Neural cell (in vitro differentiated cells): ENCODE measurements around the gene DBH.

ENCODE experiments used
- CTCF ChIP-seq: fragments of 450-650 bp; IDR thresholded peaks from 2 replicates; pipeline ENCODE4 v1.5.1; 2014; ENCODE audit warnings: antibody characterized with exemption, mild to moderate bottlenecking, moderate library complexity; ENCODE audit not compliant: poor library complexity, severe bottlenecking
- EP300 ChIP-seq: fragments of 450-650 bp; conservative IDR thresholded peaks from 2 replicates; pipeline ENCODE4 v1.6.1; 2014; ENCODE audit warnings: antibody characterized with exemption, mild to moderate bottlenecking, moderate library complexity; ENCODE audit not compliant: poor library complexity, severe bottlenecking
- EZH2 ChIP-seq: fragments of 200-600, 300-800 bp; shearing (Covaris generic), sonication (generic); IDR thresholded peaks from 2 replicates; pipeline ENCODE4 v1.6.1; 2014; ENCODE audit warnings: antibody characterized with exemption, low read length, borderline replicate concordance, mild to moderate bottlenecking; ENCODE audit not compliant: insufficient read depth, poor library complexity, severe bottlenecking
- MXI1 ChIP-seq: fragments of 450-650 bp; conservative IDR thresholded peaks from 2 replicates; pipeline ENCODE4 v1.6.1; 2014; ENCODE audit warnings: antibody characterized with exemption, mild to moderate bottlenecking; ENCODE audit not compliant: poor library complexity, severe bottlenecking
- POLR2AphosphoS5 ChIP-seq: IDR thresholded peaks from 2 replicates; pipeline ENCODE4 v1.6.1; 2012
- RAD21 ChIP-seq: fragments of 450-650 bp; conservative IDR thresholded peaks from 2 replicates; pipeline ENCODE4 v1.6.1; 2014; ENCODE audit warnings: antibody characterized with exemption, mild to moderate bottlenecking, moderate library complexity
- TF ChIP-seq, protein P1 (sequence below): IDR thresholded peaks from 2 replicates; pipeline ENCODE4 v1.6.1; 2012; ENCODE audit warnings: borderline replicate concordance

DNA sequence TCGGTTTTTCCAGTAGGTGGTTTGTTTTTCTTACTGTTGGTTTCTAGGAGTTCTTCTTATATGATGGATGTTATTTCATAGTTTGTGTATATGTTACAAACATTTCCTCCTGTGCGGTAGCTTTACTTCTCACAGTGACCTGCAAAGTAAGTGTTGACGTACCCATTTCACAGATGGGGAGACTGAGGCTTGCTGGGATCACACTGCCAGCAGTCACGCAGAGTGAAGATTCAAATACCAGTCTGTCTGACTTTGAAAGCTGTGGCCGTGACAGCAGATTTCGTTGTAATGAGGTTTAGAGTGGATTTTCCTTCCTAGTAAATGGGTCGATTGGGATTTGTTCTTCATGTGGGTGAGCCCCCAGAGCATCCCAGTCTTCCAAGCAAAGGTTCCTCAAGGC, 13.0 kb downstream of the DBH start:
- TF ChIP-seq CTCF (no peak), EP300 (no peak), EZH2 (no peak), POLR2AphosphoS5 (no peak), MXI1 (no peak), RAD21 (no peak)
- TF ChIP-seq, protein P1, sequence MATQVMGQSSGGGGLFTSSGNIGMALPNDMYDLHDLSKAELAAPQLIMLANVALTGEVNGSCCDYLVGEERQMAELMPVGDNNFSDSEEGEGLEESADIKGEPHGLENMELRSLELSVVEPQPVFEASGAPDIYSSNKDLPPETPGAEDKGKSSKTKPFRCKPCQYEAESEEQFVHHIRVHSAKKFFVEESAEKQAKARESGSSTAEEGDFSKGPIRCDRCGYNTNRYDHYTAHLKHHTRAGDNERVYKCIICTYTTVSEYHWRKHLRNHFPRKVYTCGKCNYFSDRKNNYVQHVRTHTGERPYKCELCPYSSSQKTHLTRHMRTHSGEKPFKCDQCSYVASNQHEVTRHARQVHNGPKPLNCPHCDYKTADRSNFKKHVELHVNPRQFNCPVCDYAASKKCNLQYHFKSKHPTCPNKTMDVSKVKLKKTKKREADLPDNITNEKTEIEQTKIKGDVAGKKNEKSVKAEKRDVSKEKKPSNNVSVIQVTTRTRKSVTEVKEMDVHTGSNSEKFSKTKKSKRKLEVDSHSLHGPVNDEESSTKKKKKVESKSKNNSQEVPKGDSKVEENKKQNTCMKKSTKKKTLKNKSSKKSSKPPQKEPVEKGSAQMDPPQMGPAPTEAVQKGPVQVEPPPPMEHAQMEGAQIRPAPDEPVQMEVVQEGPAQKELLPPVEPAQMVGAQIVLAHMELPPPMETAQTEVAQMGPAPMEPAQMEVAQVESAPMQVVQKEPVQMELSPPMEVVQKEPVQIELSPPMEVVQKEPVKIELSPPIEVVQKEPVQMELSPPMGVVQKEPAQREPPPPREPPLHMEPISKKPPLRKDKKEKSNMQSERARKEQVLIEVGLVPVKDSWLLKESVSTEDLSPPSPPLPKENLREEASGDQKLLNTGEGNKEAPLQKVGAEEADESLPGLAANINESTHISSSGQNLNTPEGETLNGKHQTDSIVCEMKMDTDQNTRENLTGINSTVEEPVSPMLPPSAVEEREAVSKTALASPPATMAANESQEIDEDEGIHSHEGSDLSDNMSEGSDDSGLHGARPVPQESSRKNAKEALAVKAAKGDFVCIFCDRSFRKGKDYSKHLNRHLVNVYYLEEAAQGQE = no peak
